Measurements from ENCODE around the gene NEU3. TPM values are rescaled to one million over a fixed set of nuclear protein-coding genes. Genes with fewer than 3 reads are reported as not detected.
A peak's percentile ranks its signal among the peaks of the same experiment; 100 is the strongest.

The NEU3 gene
- total RNA-seq, 1 donor = 11.2 TPM

- peak overlapping the region; percentile 100 for H3K4me3 ChIP-seq (ENCODE audit: low read depth, low read length)
- TF ChIP-seq CTCF (IDR thresholded peaks at IDR 0.05; ENCODE audit: insufficient read depth, low read depth, low read length) = no peak
- no peak for DNase-seq (ENCODE audit: low read depth)
These were observed 38.3 kb upstream of the NEU3 start for GRCh38 chr11:74950374-74950969.

GRCh38 chr11:74951226-74951625, 37.5 kb upstream of the NEU3 start:
- no peak for DNase-seq (ENCODE audit: low read depth)
- H3K4me3 ChIP-seq (ENCODE audit: low read depth, low read length) = no peak overlapping the region
- no peak for TF ChIP-seq CTCF (IDR thresholded peaks at IDR 0.05; ENCODE audit: insufficient read depth, low read depth, low read length)

GRCh38 chr11:74952752-74953151, 36.0 kb upstream of the NEU3 start:
- TF ChIP-seq CTCF (IDR thresholded peaks at IDR 0.05; ENCODE audit: insufficient read depth, low read depth, low read length) = no peak
- no peak for DNase-seq (ENCODE audit: low read depth)
- H3K4me3 ChIP-seq (ENCODE audit: low read depth, low read length) = no peak overlapping the region

- TF ChIP-seq CTCF (IDR thresholded peaks at IDR 0.05; ENCODE audit: insufficient read depth, low read depth, low read length) = no peak
- no peak for DNase-seq (ENCODE audit: low read depth)
- H3K4me3 ChIP-seq (ENCODE audit: low read depth, low read length) = no peak overlapping the region
These were observed 35.3 kb upstream of the NEU3 start for GRCh38 chr11:74953451-74953850.

- no peak for DNase-seq (ENCODE audit: low read depth)
- TF ChIP-seq CTCF (IDR thresholded peaks at IDR 0.05; ENCODE audit: insufficient read depth, low read depth, low read length) = no peak
- no peak overlapping the region for H3K4me3 ChIP-seq (ENCODE audit: low read depth, low read length)
These were observed 34.5 kb upstream of the NEU3 start for GRCh38 chr11:74954199-74954598.

- no peak for TF ChIP-seq CTCF (IDR thresholded peaks at IDR 0.05; ENCODE audit: insufficient read depth, low read depth, low read length)
- DNase-seq (ENCODE audit: low read depth) = peak; percentile 56
- no peak overlapping the region for H3K4me3 ChIP-seq (ENCODE audit: low read depth, low read length)
These were observed 32.2 kb upstream of the NEU3 start for GRCh38 chr11:74956397-74957015.
